Osteocyte (in vitro differentiated cells): ENCODE data around the gene GOLGA3. TPM values are rescaled to one million over a fixed set of nuclear protein-coding genes. Genes with fewer than 3 reads are reported as not detected.
"Not testable (repeated sequence)": the region's sequence is repeated elsewhere in the genome, so short reads cannot be mapped to it uniquely, and the experiment has no call there.

ENCODE experiments used
- DNase-seq: peaks from one replicate; pipeline ENCODE4 v3.0.0; 2021; ENCODE audit warnings: mixed read lengths; ENCODE audit not compliant: unreplicated experiment; ENCODE audit errors: extremely low spot score
- H3K27ac Mint-ChIP-seq: one replicate; pipeline ENCODE4 v1.8.0; 2021; ENCODE audit warnings: mild to moderate bottlenecking, mixed read lengths; ENCODE audit not compliant: unreplicated experiment
- H3K27me3 Mint-ChIP-seq: one replicate; pipeline ENCODE4 v1.8.0; 2021; ENCODE audit warnings: mixed read lengths; ENCODE audit not compliant: unreplicated experiment
- H3K36me3 Mint-ChIP-seq: one replicate; pipeline ENCODE4 v1.8.0; 2021; ENCODE audit warnings: mixed read lengths; ENCODE audit not compliant: unreplicated experiment
- H3K4me1 Mint-ChIP-seq: one replicate; pipeline ENCODE4 v1.8.0; 2021; ENCODE audit warnings: mixed read lengths; ENCODE audit not compliant: unreplicated experiment
- H3K4me3 Mint-ChIP-seq: one replicate; pipeline ENCODE4 v1.8.0; 2021; ENCODE audit warnings: mild to moderate bottlenecking, moderate library complexity, mixed read lengths; ENCODE audit not compliant: unreplicated experiment
- H3K9me3 Mint-ChIP-seq: one replicate; pipeline ENCODE4 v1.8.0; 2021; ENCODE audit warnings: mixed read lengths; ENCODE audit not compliant: unreplicated experiment
- CTCF ChIP-seq: fragments of 200-600 bp; sonication (generic); IDR thresholded peaks from 2 replicates; pipeline ENCODE4 v1.5.0; 2021; ENCODE audit warnings: antibody characterized with exemption, mild to moderate bottlenecking, moderate library complexity
- total RNA-seq: library from RNA; stranded (reverse); gene quantifications from 2 replicates; pipeline ENCODE4 v1.2.1, GENCODE V29; 2021

Gene GOLGA3
- total RNA-seq, 1 donor from 2014 or later: 104 TPM

- Mint-ChIP-seq H3K27me3 (no peaks in the 10 kb centered on the region), H3K4me1 (no peaks in the 10 kb centered on the region), H3K4me3 (no peak overlapping the region), H3K36me3 (peaks cover 39% of the 10 kb centered on the region), H3K9me3 (no peaks in the 10 kb centered on the region), H3K27ac (no peak overlapping the region)
- no peak for DNase-seq
- TF ChIP-seq CTCF: no peak
Measured at GRCh38 chr12:132818562-132818961, 10.1 kb downstream of the GOLGA3 start.

GRCh38 chr12:132814232-132814631 lies 14.4 kb downstream of the GOLGA3 start:
- Mint-ChIP-seq H3K4me3 (no peak overlapping the region), H3K27me3 (no peaks in the 10 kb centered on the region), H3K9me3 (no peaks in the 10 kb centered on the region), H3K27ac (no peak overlapping the region), H3K36me3 (peaks cover 38% of the 10 kb centered on the region), H3K4me1 (no peaks in the 10 kb centered on the region)
- DNase-seq: no peak
- no peak for TF ChIP-seq CTCF

GRCh38 chr12:132813443-132813842 lies 15.2 kb downstream of the GOLGA3 start:
- Mint-ChIP-seq H3K4me1 (no peaks in the 10 kb centered on the region), H3K36me3 (peaks cover 44% of the 10 kb centered on the region), H3K4me3 (no peak overlapping the region), H3K27me3 (no peaks in the 10 kb centered on the region), H3K9me3 (no peaks in the 10 kb centered on the region), H3K27ac (no peak overlapping the region)
- DNase-seq: no peak
- TF ChIP-seq CTCF: no peak

- no peak overlapping the region for H3K27ac Mint-ChIP-seq
- no peak for TF ChIP-seq CTCF
- peaks cover 44% of the 10 kb centered on the region for H3K36me3 Mint-ChIP-seq
- H3K9me3 Mint-ChIP-seq: no peaks in the 10 kb centered on the region
- no peaks in the 10 kb centered on the region for H3K4me1 Mint-ChIP-seq
- DNase-seq: no peak
- no peaks in the 10 kb centered on the region for H3K27me3 Mint-ChIP-seq
- H3K4me3 Mint-ChIP-seq: no peak overlapping the region
Measured at GRCh38 chr12:132812631-132813305, 15.9 kb downstream of the GOLGA3 start.

DNA sequence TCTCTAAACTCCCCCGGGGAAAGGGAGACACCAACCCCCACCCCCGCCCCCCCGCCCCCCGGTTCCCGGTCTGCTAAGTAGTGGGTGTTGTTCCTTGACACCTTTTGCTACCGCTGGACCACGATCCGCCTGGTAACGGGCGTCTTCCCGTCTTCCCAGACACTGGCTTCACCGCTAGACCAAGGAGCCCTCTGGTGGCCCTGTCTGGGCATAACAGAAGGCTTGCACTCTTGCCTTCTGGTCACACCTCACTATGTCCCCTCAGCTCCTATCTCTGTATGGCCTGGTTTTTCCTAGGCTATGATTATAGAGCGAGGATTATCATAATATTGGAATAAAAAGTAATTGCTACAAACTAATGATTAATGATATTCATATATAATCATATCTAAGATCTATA lies 19.3 kb downstream of the GOLGA3 start:
- H3K27ac Mint-ChIP-seq, DNase-seq, H3K9me3 Mint-ChIP-seq, H3K4me1 Mint-ChIP-seq, H3K27me3 Mint-ChIP-seq, H3K4me3 Mint-ChIP-seq: not testable (repeated sequence)
- peak; percentile 49 for TF ChIP-seq CTCF
- peaks cover 51% of the 10 kb centered on the region for H3K36me3 Mint-ChIP-seq
